K562 (cell line): Measurements from ENCODE around the gene UBE2K. TPM values are rescaled to one million over a fixed set of nuclear protein-coding genes. Genes with fewer than 3 reads are reported as not detected.

Source experiments
- CBX2 ChIP-seq: fragments of 200-600 bp; sonication (generic); IDR thresholded peaks from one replicate; pipeline ENCODE4 v1.6.1; 2012; ENCODE audit warnings: mild to moderate bottlenecking, low read length, inconsistent platforms; ENCODE audit not compliant: insufficient read depth, poor library complexity, severe bottlenecking
- CHAMP1 ChIP-seq: fragments of 450-650 bp; IDR thresholded peaks from 2 replicates; pipeline ENCODE4 v1.6.1; 2016; ENCODE audit warnings: mild to moderate bottlenecking
- CHD7 ChIP-seq: fragments of 200-600 bp; sonication (generic); IDR thresholded peaks from one replicate; pipeline ENCODE4 v1.6.1; 2012; ENCODE audit warnings: mild to moderate bottlenecking, low read depth, low read length, inconsistent platforms
- EWSR1 ChIP-seq: fragments of 450-650 bp; IDR thresholded peaks from 2 replicates; pipeline ENCODE4 v1.6.1; 2018; ENCODE audit warnings: borderline replicate concordance, mild to moderate bottlenecking, low read depth, moderate library complexity; ENCODE audit not compliant: partially characterized antibody
- HINFP ChIP-seq: fragments of 450-650 bp; conservative IDR thresholded peaks from 2 replicates; pipeline ENCODE4 v1.6.1; 2016; ENCODE audit warnings: missing genetic modification characterization, low read depth, mild to moderate bottlenecking, control low read depth, missing compliant biosample characterization
- KLF1 ChIP-seq: fragments of 450-650 bp; IDR thresholded peaks from 2 replicates; pipeline ENCODE4 v1.6.1; 2016; ENCODE audit warnings: missing genetic modification characterization, missing compliant biosample characterization
- MTA2 ChIP-seq: fragments of 450-650 bp; IDR thresholded peaks from 2 replicates; pipeline ENCODE4 v1.6.1; 2016; ENCODE audit warnings: low read depth
- SMAD1 ChIP-seq: fragments of 150-350 bp; IDR thresholded peaks from 2 replicates; pipeline ENCODE4 v1.6.1; 2014; ENCODE audit warnings: low read length, low read depth; ENCODE audit not compliant: partially characterized antibody
- ZNF282 ChIP-seq: sonication (generic); formaldehyde crosslinking; IDR thresholded peaks from 2 replicates; pipeline ENCODE4 v1.8.1; 2023; ENCODE audit warnings: missing genetic modification reagents
- polyA plus RNA-seq, 8 experiments: library from polyadenylated mRNA; depleted of rRNA in 4 of 8; stranded (reverse) in 5 of 8; unstranded in 3 of 8; fragments of >200 nt; fragmentation: Nextera tagmentation in 2 of 8; fragmentation: Illumina TruSeq in 1 of 8; extraction: Ambion mirVana in 2 of 8; extraction: Trizol in 1 of 8; gene quantifications; 2 replicates each; pipeline versions ENCODE4 v1.2.1 to v1.2.3, GENCODE V29; 2011 to 2014; ENCODE audit warnings: inconsistent platforms in 1 of 8, missing spikeins in 1 of 8
- total RNA-seq, 7 experiments: library from RNA; depleted of rRNA in 6 of 7; stranded (reverse); fragments of >200 nt in 6 of 7; fragmentation: Illumina TruSeq in 2 of 7; extraction: Trizol in 2 of 7; gene quantifications; 2 replicates each; pipeline versions ENCODE4 v1.2.1 to v1.2.3, GENCODE V29; 2011 to 2021; ENCODE audit warnings: low replicate concordance in 1 of 7

Gene UBE2K
- total and polyA plus RNA-seq, 9 of the 15 experiments (the other 6 are each of a cell fraction or from before 2014, with no cell fraction given), result 29.8 to 190 (median 62.6) TPM

GRCh38 chr4:39657465-39657864, 40.5 kb upstream of the UBE2K start (continued):
- TF ChIP-seq CHD7 (no peak), CBX2 (no peak), CHAMP1 (no peak), HINFP (no peak), KLF1 (no peak), ZNF282 (CRISPR knock-in tag) (no peak), SMAD1 (no peak), EWSR1 (no peak), MTA2 (no peak)
